ENCODE measurements around the gene MRPL12.

Gene MRPL12

GRCh38 chr17:81741594-81742452 lies 38.7 kb downstream of the MRPL12 start:
- no peak for DNase-seq
